GM18517 (cell line): ENCODE results near the gene TBC1D10A.

Source experiments
- ATAC-seq: cut with Tn5 transposase; IDR thresholded peaks from one replicate; pipeline ENCODE4 v1.9.1; 2021; ENCODE audit warnings: mild to moderate bottlenecking, moderate library complexity; ENCODE audit not compliant: unreplicated experiment

The TBC1D10A gene

GRCh38 chr22:30286813-30287647 lies 39.7 kb downstream of the TBC1D10A start:
- no peak for ATAC-seq

GRCh38 chr22:30286331-30286730 lies 40.4 kb downstream of the TBC1D10A start:
- ATAC-seq = no peak

- no peak for ATAC-seq
Observed at GRCh38 chr22:30285846-30286200, 40.9 kb downstream of the TBC1D10A start.

GRCh38 chr22:30285176-30285845 lies 41.4 kb downstream of the TBC1D10A start:
- ATAC-seq = no peak

- ATAC-seq = no peak
Observed at GRCh38 chr22:30284666-30285065, 42.1 kb downstream of the TBC1D10A start.

GRCh38 chr22:30284172-30284571 lies 42.6 kb downstream of the TBC1D10A start:
- ATAC-seq = no peak

- no peak for ATAC-seq
Observed at GRCh38 chr22:30283342-30283741, 43.4 kb downstream of the TBC1D10A start.

- no peak for ATAC-seq
Observed at GRCh38 chr22:30282616-30283046, 44.1 kb downstream of the TBC1D10A start.

GRCh38 chr22:30280505-30280904 lies 46.2 kb downstream of the TBC1D10A start:
- no peak for ATAC-seq

- ATAC-seq = no peak
Observed at GRCh38 chr22:30279932-30280331, 46.8 kb downstream of the TBC1D10A start.

GRCh38 chr22:30279046-30279788 lies 47.5 kb downstream of the TBC1D10A start:
- no peak for ATAC-seq

GRCh38 chr22:30277547-30278344 lies 49.0 kb downstream of the TBC1D10A start:
- ATAC-seq = no peak

- ATAC-seq = no peak
Observed at GRCh38 chr22:30276039-30276438, 50.7 kb downstream of the TBC1D10A start.

GRCh38 chr22:30275625-30276024 lies 51.1 kb downstream of the TBC1D10A start:
- ATAC-seq = no peak

GRCh38 chr22:30274437-30274812 lies 52.3 kb downstream of the TBC1D10A start:
- ATAC-seq = no peak

- ATAC-seq = no peak
Observed at GRCh38 chr22:30273711-30274436, 52.9 kb downstream of the TBC1D10A start.

- no peak for ATAC-seq
Observed at GRCh38 chr22:30272781-30273601, 53.8 kb downstream of the TBC1D10A start.

GRCh38 chr22:30270832-30271231 lies 55.9 kb downstream of the TBC1D10A start:
- no peak for ATAC-seq

GRCh38 chr22:30268331-30268730 lies 58.4 kb downstream of the TBC1D10A start:
- no peak for ATAC-seq
